H1 (cell line): ENCODE measurements around the gene DIP2C. TPM values are rescaled to one million over a fixed set of nuclear protein-coding genes. Genes with fewer than 3 reads are reported as not detected.

ENCODE experiments used
- CTCF ChIA-PET: fragments of 300-600 bp; sonication (Branson Sonifier 250); formaldehyde crosslinking; loops from one replicate; lab custom pipeline; 2021; ENCODE audit not compliant: partially characterized antibody; lab: Charles Lee
- POLR2A ChIA-PET: fragments of 300-600 bp; sonication (Branson Sonifier 250); formaldehyde crosslinking; loops from one replicate; lab custom pipeline; 2021; ENCODE audit warnings: inconsistent platforms; ENCODE audit not compliant: partially characterized antibody; lab: Charles Lee
- DNase-seq, 2 experiments: peaks; one replicate each; pipeline versions ENCODE4 v3.0.0 to v3.0.0-alpha.2; 2010 to 2022; ENCODE audit warnings: low spot score in 2 of 2, low read depth in 1 of 2, mixed read lengths in 1 of 2
- FAIRE-seq: peaks from 2 replicates; lab custom pipeline; 2011; peaks lifted over from hg19 to GRCh38; lab: Jason Lieb, UNC
- H2AFZ ChIP-seq: 2 replicates; pipeline ENCODE4 v1.8.1; 2012; ENCODE audit warnings: low read length, inconsistent platforms
- H2AK5ac ChIP-seq: 2 replicates; pipeline ENCODE4 v1.6.1; 2013; ENCODE audit warnings: low read depth, low read length
- H2BK120ac ChIP-seq: replicated peaks from 2 replicates; pipeline ENCODE3; 2013; ENCODE audit warnings: low read depth, low read length, inconsistent platforms
- H2BK12ac ChIP-seq: 2 replicates; pipeline ENCODE4 v1.6.1; 2013; ENCODE audit warnings: low read depth, low read length
- H2BK15ac ChIP-seq: 2 replicates; pipeline ENCODE4 v1.6.1; 2013; ENCODE audit warnings: low read length
- H2BK20ac ChIP-seq: 2 replicates; pipeline ENCODE4 v1.6.1; 2013; ENCODE audit warnings: low read length
- H2BK5ac ChIP-seq: 2 replicates; pipeline ENCODE4 v1.6.1; 2013; ENCODE audit warnings: low read depth, low read length
- H3K14ac ChIP-seq: 2 replicates; pipeline ENCODE4 v1.6.1; 2013; ENCODE audit warnings: inconsistent platforms; ENCODE audit not compliant: insufficient read length
- H3K18ac ChIP-seq: 2 replicates; pipeline ENCODE4 v1.6.1; 2013; ENCODE audit warnings: low read length; ENCODE audit errors: extremely low read depth
- H3K23ac ChIP-seq: 2 replicates; pipeline ENCODE4 v1.6.1; 2013; ENCODE audit warnings: inconsistent platforms; ENCODE audit not compliant: insufficient read length
- H3K23me2 ChIP-seq: 2 replicates; pipeline ENCODE4 v1.6.1; 2013; ENCODE audit warnings: low read depth, low read length
- H3K27ac ChIP-seq: 2 replicates; pipeline ENCODE4 v1.6.1; 2011; ENCODE audit warnings: low read depth, low read length, inconsistent platforms
- H3K27me3 ChIP-seq, 4 experiments: replicated peaks in 1 of 4; 1 replicate in 1 of 4; 2 replicates in 3 of 4; pipeline versions ENCODE4 v1.6.1 to v1.8.1; 2011 to 2013; ENCODE audit warnings: low read length in 3 of 4, mild to moderate bottlenecking in 3 of 4, inconsistent platforms in 2 of 4, mixed read lengths in 2 of 4, moderate library complexity in 1 of 4; ENCODE audit not compliant: control insufficient read depth in 3 of 4, insufficient read depth in 3 of 4; ENCODE audit errors: extremely low read depth in 1 of 4
- H3K36me3 ChIP-seq, 4 experiments: 2 replicates each; pipeline versions ENCODE4 v1.6.1 to v1.8.1; 2011 to 2013; ENCODE audit warnings: mild to moderate bottlenecking in 4 of 4, low read length in 3 of 4, moderate library complexity in 2 of 4, control low read depth in 1 of 4, inconsistent platforms in 1 of 4; ENCODE audit not compliant: insufficient read depth in 4 of 4, control insufficient read depth in 2 of 4
- H3K4ac ChIP-seq: replicated peaks from 2 replicates; pipeline ENCODE3; 2013; ENCODE audit warnings: low read length, low read depth, mixed read lengths, inconsistent platforms; ENCODE audit not compliant: insufficient read length
- H3K4me1 ChIP-seq, 4 experiments: replicated peaks in 1 of 4; 1 replicate in 1 of 4; 2 replicates in 3 of 4; pipeline versions ENCODE4 v1.6.1 to v1.8.1; 2011 to 2013; ENCODE audit warnings: low read length in 3 of 4, inconsistent platforms in 2 of 4, mixed read lengths in 1 of 4; ENCODE audit not compliant: insufficient read depth in 4 of 4, control insufficient read depth in 3 of 4
- H3K4me2 ChIP-seq, 2 experiments: 2 replicates each; pipeline versions ENCODE4 v1.6.1 to v1.8.1; 2011 to 2013; ENCODE audit warnings: low read depth in 2 of 2, low read length in 2 of 2, control low read depth in 1 of 2, inconsistent platforms in 1 of 2, mild to moderate bottlenecking in 1 of 2; ENCODE audit not compliant: insufficient read depth in 1 of 2
- H3K4me3 ChIP-seq, 4 experiments: fragments of 200-600, 300-600 bp in 1 of 4; sonication (generic), shearing (Covaris generic), sonication (Bioruptor Twin) in 1 of 4; 2 replicates each; pipeline versions ENCODE4 v1.5.1 to v1.8.1; 2011 to 2016; ENCODE audit warnings: low read length in 4 of 4, low read depth in 3 of 4, control low read depth in 2 of 4, inconsistent platforms in 2 of 4, mild to moderate bottlenecking in 2 of 4, mixed read lengths in 1 of 4, moderate library complexity in 1 of 4; ENCODE audit not compliant: insufficient read depth in 2 of 4; ENCODE audit errors: extremely low read depth in 1 of 4
- H3K56ac ChIP-seq: replicated peaks from 2 replicates; pipeline ENCODE3; 2013; ENCODE audit warnings: low read depth, mild to moderate bottlenecking, mixed read lengths, low read length, inconsistent platforms; ENCODE audit not compliant: insufficient read length
- H3K79me1 ChIP-seq: 2 replicates; pipeline ENCODE4 v1.6.1; 2013; ENCODE audit warnings: low read depth, low read length, control low read depth
- H3K79me2 ChIP-seq, 2 experiments: 2 replicates each; pipeline versions ENCODE4 v1.6.1 to v1.8.1; 2012 to 2013; ENCODE audit warnings: low read length in 2 of 2, mild to moderate bottlenecking in 2 of 2, inconsistent platforms in 1 of 2; ENCODE audit not compliant: insufficient read depth in 2 of 2, control insufficient read depth in 1 of 2
- H3K9ac ChIP-seq, 4 experiments: replicated peaks in 1 of 4; 1 replicate in 1 of 4; 2 replicates in 3 of 4; pipeline versions ENCODE4 v1.6.1 to v1.8.1; 2011 to 2013; ENCODE audit warnings: low read depth in 3 of 4, low read length in 3 of 4, control low read depth in 2 of 4, mild to moderate bottlenecking in 2 of 4, moderate library complexity in 2 of 4, inconsistent platforms in 1 of 4; ENCODE audit errors: extremely low read depth in 1 of 4
- H3K9me3 ChIP-seq, 2 experiments: 2 replicates each; pipeline versions ENCODE4 v1.6.1 to v1.8.1; 2012 to 2013; ENCODE audit warnings: mild to moderate bottlenecking in 2 of 2, moderate library complexity in 2 of 2, control low read depth in 1 of 2, inconsistent platforms in 1 of 2, low read depth in 1 of 2, low read length in 1 of 2, mixed read lengths in 1 of 2; ENCODE audit not compliant: insufficient read depth in 2 of 2
- H4K20me1 ChIP-seq, 2 experiments: replicated peaks in 1 of 2; 2 replicates each; pipeline versions ENCODE3 to v1.8.1; 2011 to 2013; ENCODE audit warnings: inconsistent platforms in 2 of 2, low read length in 2 of 2, mild to moderate bottlenecking in 1 of 2; ENCODE audit not compliant: insufficient read depth in 2 of 2, control insufficient read depth in 1 of 2
- H4K5ac ChIP-seq: 2 replicates; pipeline ENCODE4 v1.6.1; 2013; ENCODE audit warnings: low read length, low read depth, mixed read lengths, inconsistent platforms; ENCODE audit not compliant: insufficient read length
- H4K8ac ChIP-seq: 2 replicates; pipeline ENCODE4 v1.8.0; 2013; ENCODE audit warnings: mild to moderate bottlenecking, moderate library complexity, low read length, inconsistent platforms; ENCODE audit not compliant: insufficient read depth; ENCODE audit errors: extremely low read depth
- H4K91ac ChIP-seq: replicated peaks from 2 replicates; pipeline ENCODE3; 2013; ENCODE audit warnings: low read length, mixed read lengths, inconsistent platforms; ENCODE audit not compliant: insufficient read length
- EP300 ChIP-seq, 2 experiments: IDR thresholded peaks; 1 replicate in 1 of 2; 2 replicates in 1 of 2; pipeline ENCODE4 v1.6.1; 2011 to 2012; ENCODE audit warnings: low read depth in 2 of 2, low read length in 2 of 2, mild to moderate bottlenecking in 2 of 2, borderline replicate concordance in 1 of 2, inconsistent platforms in 1 of 2, moderate library complexity in 1 of 2
- TCF12 ChIP-seq: IDR thresholded peaks from 2 replicates; pipeline ENCODE4 v1.6.1; 2011; ENCODE audit warnings: low read depth, mild to moderate bottlenecking, low read length
- WGBS, 2 experiments: shearing (Covaris generic) in 1 of 2; methylation state at CpG; one replicate each; pipeline versions ENCODE4 v1.1.6 to v1.1.7; 2013 to 2015; ENCODE audit warnings: low lambda C conversion rate in 2 of 2, mixed read lengths in 2 of 2, inconsistent platforms in 1 of 2, low coverage in 1 of 2, missing lambda C conversion rate in 1 of 2; ENCODE audit not compliant: insufficient replicate concordance in 2 of 2, insufficient coverage in 1 of 2, insufficient read length in 1 of 2; ENCODE audit errors: extremely low coverage in 1 of 2, missing lambda C conversion rate in 1 of 2; 5-methylcytosine and 5-hydroxymethylcytosine counted together
- polyA plus RNA-seq, 7 experiments: library from polyadenylated mRNA; depleted of rRNA in 3 of 7; stranded (reverse) in 5 of 7; unstranded in 2 of 7; fragments of >200 nt in 5 of 7; fragments of 200-250 nt in 2 of 7; gene quantifications; 1 replicate in 5 of 7; 2 replicates in 1 of 7; 4 replicates in 1 of 7; pipeline versions ENCODE4 v1.2.1 to v1.2.3, GENCODE V29; 2011 to 2013; ENCODE audit warnings: missing spikeins in 2 of 7, mixed read lengths in 2 of 7
- total RNA-seq: library from RNA; stranded (reverse); fragmentation: NEBNext Ultra II Directional; extraction: Animal tissue kit (Norgen Biotek cat#: 25700); gene quantifications from 2 replicates; pipeline ENCODE4 v1.2.1, GENCODE V29; 2021

DIP2C gene
- total and polyA plus RNA-seq, 2 of the 8 experiments (the other 6 are each of a cell fraction or from before 2014, with no cell fraction given), result 3.8 to 9.3 TPM

DNA sequence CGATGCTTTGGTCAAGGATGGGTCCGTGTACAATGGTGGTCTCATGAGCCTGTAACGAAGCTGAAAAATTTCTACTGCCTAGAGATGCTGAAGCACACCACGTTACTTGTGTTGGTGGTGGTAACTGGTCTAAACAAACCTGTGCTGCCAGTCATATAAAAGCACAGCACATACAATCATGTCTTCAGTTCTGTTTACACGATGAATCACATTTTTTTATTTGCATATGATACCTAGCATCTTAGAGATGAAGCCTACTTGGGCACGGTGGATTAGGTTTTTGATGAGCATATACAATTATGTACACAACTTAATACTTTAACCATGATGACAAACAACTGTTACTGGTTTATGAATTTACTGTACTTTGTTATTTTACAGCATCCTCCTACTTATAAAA, 353.2 kb downstream of the DIP2C start:
- H3K56ac ChIP-seq, result no peak overlapping the region
- H2AFZ ChIP-seq, result no peak overlapping the region
- H2BK120ac ChIP-seq, result no peak overlapping the region
- H4K91ac ChIP-seq, result no peak overlapping the region
- H3K79me1 ChIP-seq, result no peaks in the 10 kb centered on the region
- 89% methylated on average over 6 of the region's 6 CpGs; no CpG with 5 or more reads in 1 of the 2 experiments for WGBS, 2 experiments
- H3K18ac ChIP-seq, result no peak overlapping the region
- H4K8ac ChIP-seq, result no peak overlapping the region
- no peaks in the 10 kb centered on the region; the same call in 1 of the 2 replicates for H3K23me2 ChIP-seq
- H3K79me2 ChIP-seq, result no peaks in the 10 kb centered on the region
- peaks cover 0 to 2% of the 10 kb centered on the region in 2 experiments for H4K20me1 ChIP-seq
- no peak overlapping the region for H3K9ac ChIP-seq
- no peak overlapping the region for H3K4ac ChIP-seq
- no peak overlapping the region for H4K5ac ChIP-seq
- no peak overlapping the region for H2BK20ac ChIP-seq
- no peak overlapping the region for H3K4me2 ChIP-seq
- H2BK12ac ChIP-seq, result no peak overlapping the region
- no peak for DNase-seq
- CTCF ChIA-PET, result interaction anchor here (0.7 kb wide), 1 partner anchor 17 kb away, joined by 3 read pairs; no protein-coding TSS in a partner anchor
- no peaks in the 10 kb centered on the region; a peak in 1 of 4 replicates for H3K9me3 ChIP-seq
- H3K4me1 ChIP-seq, result no peaks in the 10 kb centered on the region
- no peak overlapping the region for H3K23ac ChIP-seq
- no peak overlapping the region for H3K27ac ChIP-seq
- H2BK15ac ChIP-seq, result no peak overlapping the region
- H2AK5ac ChIP-seq, result no peak overlapping the region
- H3K27me3 ChIP-seq, result no peaks in the 10 kb centered on the region
- FAIRE-seq, result no peak
- no peak overlapping the region for H3K14ac ChIP-seq
- peaks cover 0 to 5% (median 2%) of the 10 kb centered on the region in 4 experiments; a peak in 4 of 8 replicates for H3K36me3 ChIP-seq
- H2BK5ac ChIP-seq, result no peak overlapping the region
- no peak overlapping the region for H3K4me3 ChIP-seq
- POLR2A ChIA-PET, result no interaction called here
- TF ChIP-seq TCF12 (no peak), EP300 (IDR thresholded peaks at IDR 0.05; ENCODE audit: borderline replicate concordance in 1 of 2, low read depth in 2 of 2, low read length in 2 of 2) (no peak)
